KOPT-K1 (cell line): ENCODE data around the gene B3GALNT2.

Experiments used
- H3K27ac ChIP-seq: fragments of 200-600 bp; sonication (generic); 2 replicates; pipeline ENCODE4 v1.5.1; 2016; ENCODE audit warnings: antibody characterized with exemption, mild to moderate bottlenecking, low read depth, low read length; ENCODE audit not compliant: poor library complexity, severe bottlenecking
- H3K36me3 ChIP-seq: fragments of 200-600 bp; sonication (generic); 2 replicates; pipeline ENCODE4 v1.5.1; 2017; ENCODE audit warnings: antibody characterized with exemption, mild to moderate bottlenecking, low read length, moderate library complexity; ENCODE audit not compliant: insufficient read depth
- H3K9me3 ChIP-seq: fragments of 200-600 bp; sonication (generic); 2 replicates; pipeline ENCODE4 v1.5.1; 2017; ENCODE audit warnings: antibody characterized with exemption, low read length, mild to moderate bottlenecking; ENCODE audit not compliant: insufficient read depth, poor library complexity, severe bottlenecking

Gene B3GALNT2

DNA sequence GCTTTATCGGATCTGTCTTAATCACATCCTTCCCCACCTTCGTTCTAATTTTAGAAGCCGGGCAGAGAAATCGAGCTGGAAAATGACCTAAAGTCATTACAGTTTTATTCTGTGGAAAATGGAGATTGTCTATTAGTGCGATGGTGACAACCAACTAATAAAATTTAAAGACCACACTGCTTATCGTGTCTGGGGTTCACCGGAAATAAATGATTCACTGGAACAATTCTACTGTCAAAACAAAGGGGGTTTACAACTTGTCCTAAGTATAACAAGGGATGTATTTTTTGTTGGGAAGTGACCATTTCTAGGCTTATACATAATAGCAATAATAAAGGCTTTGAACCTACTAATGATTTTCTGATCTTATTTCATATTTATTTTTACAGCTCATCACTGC, 55.6 kb downstream of the B3GALNT2 start:
- H3K9me3 ChIP-seq, result no peaks in the 10 kb centered on the region
- H3K27ac ChIP-seq, result no peak overlapping the region
- H3K36me3 ChIP-seq, result peaks cover 100% of the 10 kb centered on the region

DNA sequence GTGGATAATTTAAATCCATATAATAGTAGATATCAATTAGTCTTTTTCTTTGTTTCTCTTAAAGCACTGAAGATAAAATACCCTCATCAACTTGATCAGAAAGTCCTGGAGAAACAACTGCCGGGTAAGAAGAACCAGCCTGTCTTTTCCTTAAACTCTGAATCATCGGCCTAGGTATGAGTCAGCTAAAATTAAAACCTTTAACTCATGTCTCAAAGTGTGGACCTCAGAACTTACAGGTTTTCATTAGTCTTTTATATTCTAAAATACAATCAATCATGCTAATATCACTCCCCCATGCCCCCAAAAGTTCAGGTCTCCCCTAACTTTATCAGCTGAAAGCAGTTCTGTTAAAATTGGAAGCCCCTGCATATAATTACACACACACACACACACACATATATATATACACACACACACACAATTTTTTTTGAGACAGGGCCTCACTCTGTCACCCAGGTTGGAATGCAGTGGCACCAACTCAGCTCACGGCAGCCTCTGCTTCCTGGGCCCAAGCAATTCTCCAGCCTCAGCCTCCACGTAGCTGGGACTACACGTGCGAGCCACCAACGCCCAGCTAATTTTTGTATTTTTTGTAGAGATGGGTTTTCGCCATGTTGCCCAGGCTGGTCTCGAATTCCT, 61.3 kb downstream of the B3GALNT2 start:
- Histone ChIP-seq H3K27ac (no peak overlapping the region), H3K36me3 (peaks cover 87% of the 10 kb centered on the region), H3K9me3 (no peaks in the 10 kb centered on the region)

DNA sequence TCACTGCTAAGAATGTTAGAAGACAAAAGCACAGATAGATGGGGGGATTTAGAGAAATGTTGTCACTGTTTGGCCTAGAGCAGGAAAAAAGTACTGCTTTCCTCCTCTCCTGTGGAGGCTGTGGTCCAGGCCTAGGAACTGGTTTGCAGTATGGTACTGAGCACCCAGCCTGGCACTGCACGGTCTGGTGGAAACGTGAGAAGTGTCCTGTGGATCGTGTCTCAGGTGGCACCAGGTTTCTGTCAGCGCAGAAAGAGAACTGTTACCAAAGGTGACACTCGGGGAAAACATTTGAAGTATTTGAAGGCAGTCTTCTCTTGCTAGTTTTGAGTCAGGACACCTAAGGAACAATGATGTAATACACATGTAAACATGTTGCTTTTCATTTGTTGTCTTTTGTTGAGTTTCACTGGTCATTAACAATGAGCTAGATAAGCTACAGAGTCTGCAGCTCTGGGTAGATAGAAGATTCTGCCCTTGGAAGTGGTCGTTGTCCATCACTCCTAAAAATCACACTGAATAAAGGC, 63.0 kb downstream of the B3GALNT2 start:
- Histone ChIP-seq H3K27ac (no peak overlapping the region), H3K36me3 (peaks cover 87% of the 10 kb centered on the region), H3K9me3 (no peaks in the 10 kb centered on the region)

DNA sequence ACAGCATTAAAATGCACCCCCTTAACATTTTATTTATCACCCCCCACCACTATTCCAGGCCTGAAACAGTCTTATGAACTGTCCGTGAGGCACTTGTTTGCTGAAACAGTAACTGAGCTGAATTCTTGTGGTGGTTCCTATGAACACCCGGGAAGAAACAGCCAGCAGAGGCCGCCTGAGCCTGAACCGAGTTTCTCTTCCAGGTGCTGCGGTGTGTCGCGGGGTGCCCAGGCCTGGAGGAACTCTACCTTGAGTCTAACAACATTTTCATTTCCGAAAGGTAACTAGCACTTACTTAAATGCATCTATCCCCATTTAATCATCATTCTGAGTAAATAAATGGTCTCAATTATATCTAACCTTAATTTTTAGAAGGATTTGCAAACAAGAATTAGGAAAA, 70.3 kb downstream of the B3GALNT2 start:
- H3K9me3 ChIP-seq, result no peaks in the 10 kb centered on the region
- no peak overlapping the region for H3K27ac ChIP-seq
- peaks cover 51% of the 10 kb centered on the region for H3K36me3 ChIP-seq

DNA sequence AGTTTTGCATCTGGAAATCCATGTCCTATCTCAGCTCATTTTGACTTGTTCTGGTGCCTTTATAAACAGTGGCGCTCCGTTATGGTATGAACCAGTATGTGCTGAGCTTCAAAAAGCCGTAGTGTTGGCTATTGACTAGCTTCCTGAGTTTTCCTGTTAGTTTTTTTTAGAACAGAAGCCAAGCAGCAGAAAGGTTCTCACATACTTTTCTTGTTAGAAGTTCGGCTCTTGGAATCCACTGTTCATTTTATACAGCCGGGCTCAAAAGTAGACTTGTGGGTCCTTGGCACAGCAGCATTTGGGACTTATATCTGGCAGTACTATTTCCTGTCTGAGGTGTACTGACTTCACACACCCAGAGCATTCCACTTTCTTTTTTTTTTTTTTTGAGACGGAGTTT, 73.3 kb downstream of the B3GALNT2 start:
- Histone ChIP-seq H3K36me3 (peaks cover 27% of the 10 kb centered on the region), H3K27ac (no peak overlapping the region), H3K9me3 (no peaks in the 10 kb centered on the region)

DNA sequence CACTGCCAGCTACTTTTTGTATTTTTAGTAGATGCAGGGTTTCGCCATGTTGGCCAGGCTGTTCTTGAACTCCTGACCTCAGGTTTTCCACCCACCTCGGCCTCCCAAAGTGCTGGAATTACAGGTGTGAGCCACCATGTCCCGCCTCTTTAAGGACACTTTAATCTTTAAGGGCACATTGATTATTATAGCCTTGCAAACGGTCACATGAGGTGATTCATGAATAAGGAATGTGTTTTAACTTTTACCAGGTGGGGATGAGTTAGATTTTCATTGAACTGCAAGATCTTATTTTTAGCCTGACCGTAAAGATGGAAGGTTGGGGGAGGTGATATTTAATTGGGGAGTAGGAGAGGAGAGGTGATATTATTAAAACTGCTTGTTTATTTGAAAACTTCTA, 75.1 kb downstream of the B3GALNT2 start:
- Histone ChIP-seq H3K27ac (no peak overlapping the region), H3K9me3 (no peaks in the 10 kb centered on the region), H3K36me3 (peaks cover 19% of the 10 kb centered on the region)

DNA sequence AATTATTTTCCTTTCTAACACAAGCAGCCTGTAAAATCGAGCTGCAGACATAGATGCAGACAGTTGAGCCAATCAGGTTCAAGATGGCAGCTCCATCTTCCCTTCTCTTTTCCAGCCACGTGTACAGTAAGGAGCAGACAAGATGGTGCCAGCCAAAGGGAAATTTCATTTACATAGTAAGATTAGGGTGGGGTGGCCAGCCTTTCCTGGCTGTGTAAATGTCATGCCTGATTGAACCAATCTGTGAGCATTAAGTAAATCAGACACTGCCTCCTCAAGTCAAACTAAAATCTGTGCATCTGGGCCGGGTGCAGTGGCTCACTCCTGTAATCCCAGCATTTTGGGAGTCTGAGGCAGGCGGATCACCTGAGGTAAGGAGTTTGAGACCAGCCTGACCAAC, 76.8 kb downstream of the B3GALNT2 start:
- no peak overlapping the region for H3K27ac ChIP-seq
- peaks cover 7% of the 10 kb centered on the region; the same call in 1 of the 2 replicates for H3K36me3 ChIP-seq
- no peaks in the 10 kb centered on the region for H3K9me3 ChIP-seq

DNA sequence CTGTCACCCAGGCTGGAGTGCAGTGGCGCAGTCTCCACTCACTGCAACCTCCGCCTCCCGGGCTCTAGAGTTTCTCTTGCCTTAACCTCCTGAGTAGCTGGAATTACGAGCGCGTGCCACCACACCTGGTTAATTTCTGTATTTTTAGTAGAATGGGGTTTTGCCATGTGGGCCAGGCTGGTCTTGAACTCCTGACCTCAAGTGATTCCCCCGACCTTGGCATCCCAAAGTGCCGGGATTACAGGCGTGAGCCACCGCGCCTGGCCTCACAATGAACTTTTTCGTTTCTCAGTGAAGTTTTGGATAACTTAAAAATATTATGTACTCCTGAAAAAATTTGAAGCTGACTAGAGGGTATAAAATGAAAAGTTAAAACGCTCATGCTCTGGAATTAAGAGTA, 77.6 kb downstream of the B3GALNT2 start:
- Histone ChIP-seq H3K9me3 (no peaks in the 10 kb centered on the region), H3K27ac (no peak overlapping the region), H3K36me3 (peaks cover 7% of the 10 kb centered on the region; the same call in 1 of the 2 replicates)

DNA sequence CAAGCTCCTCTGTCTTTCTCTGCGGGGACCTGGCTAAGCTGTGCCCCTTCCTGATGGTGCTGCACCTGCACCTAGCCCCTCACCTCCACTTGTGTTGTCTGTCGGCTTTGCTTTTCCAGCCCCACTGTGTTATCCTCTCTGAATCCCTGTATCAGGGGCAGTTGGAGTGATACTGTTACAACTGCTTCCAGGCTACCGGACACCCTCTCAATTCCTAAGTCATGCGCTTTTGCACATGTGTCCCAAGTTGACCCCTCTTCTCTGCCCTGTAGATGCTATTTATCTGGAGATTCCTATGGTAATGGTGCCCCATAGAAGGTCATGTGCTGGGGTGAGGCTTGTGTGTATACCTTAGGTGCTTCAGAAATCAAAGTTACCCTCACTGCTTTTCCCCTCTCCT, 78.1 kb downstream of the B3GALNT2 start:
- H3K27ac ChIP-seq, result no peak overlapping the region
- H3K36me3 ChIP-seq, result peaks cover 7% of the 10 kb centered on the region; the same call in 1 of the 2 replicates
- no peaks in the 10 kb centered on the region for H3K9me3 ChIP-seq

DNA sequence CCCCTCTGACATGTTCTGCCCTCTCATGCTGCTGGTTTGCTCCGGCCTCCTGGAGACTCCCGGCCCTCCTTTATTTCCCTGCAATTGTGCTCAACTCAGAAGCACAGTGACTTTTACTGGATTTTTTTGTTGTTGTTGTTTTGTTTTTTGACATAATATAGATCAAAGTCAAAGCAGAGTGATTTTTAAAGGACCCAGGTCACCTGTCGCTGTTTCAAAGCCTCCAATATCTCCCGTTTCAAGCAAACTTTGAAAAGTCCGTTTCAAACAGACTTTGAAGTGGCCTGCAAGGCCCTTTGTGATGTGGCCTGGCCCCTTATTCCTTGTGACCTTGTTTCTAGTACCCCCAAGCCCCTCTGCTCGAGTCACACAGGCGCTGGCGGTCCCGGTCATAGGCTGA, 78.9 kb downstream of the B3GALNT2 start:
- Histone ChIP-seq H3K36me3 (peaks cover 7% of the 10 kb centered on the region; the same call in 1 of the 2 replicates), H3K27ac (no peak overlapping the region), H3K9me3 (no peaks in the 10 kb centered on the region)

DNA sequence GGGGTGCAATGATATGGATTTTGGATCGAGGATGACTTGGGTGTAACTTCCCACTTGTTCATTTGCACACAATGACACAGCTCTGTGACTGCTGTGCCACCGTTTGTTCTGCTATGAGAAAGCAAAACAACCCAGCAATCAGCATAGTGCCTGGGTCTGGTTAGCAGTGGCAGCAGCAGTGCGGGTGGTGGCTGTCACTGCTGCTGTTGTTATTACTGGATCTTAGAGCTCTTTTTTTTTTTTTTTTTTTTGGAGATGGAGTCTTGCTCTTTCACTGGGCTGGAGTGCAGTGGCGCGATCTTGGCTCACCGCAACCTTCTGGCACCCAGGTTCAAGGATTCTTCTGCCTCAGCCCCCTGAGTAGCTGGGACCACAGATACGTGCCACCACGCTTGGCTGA, 80.2 kb downstream of the B3GALNT2 start:
- Histone ChIP-seq H3K9me3 (no peaks in the 10 kb centered on the region), H3K36me3 (peaks cover 7% of the 10 kb centered on the region; the same call in 1 of the 2 replicates), H3K27ac (peak overlapping the region; percentile 44)

DNA sequence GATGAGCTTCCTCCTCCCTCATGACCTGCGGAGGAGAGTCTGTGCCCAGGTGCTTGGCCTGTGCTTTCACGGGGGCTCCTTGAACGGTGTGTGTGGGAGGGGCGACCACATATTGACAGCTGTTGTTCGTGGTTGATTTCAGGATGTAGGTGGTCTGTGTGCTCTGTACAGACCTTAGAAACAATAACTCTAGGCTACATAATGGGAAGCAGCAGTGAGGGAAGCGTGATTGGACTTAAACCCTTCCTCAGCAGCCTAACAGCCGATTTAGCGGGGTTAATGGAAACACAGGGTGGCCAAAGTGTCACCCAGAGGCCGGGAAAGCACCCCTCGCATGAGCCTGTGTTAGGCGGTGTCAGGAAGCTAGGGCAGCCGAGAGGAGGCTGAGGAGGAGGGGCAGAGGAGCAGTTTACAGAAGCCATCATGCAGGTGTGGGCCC, 81.0 kb downstream of the B3GALNT2 start:
- H3K27ac ChIP-seq, result peak overlapping the region; percentile 44

DNA sequence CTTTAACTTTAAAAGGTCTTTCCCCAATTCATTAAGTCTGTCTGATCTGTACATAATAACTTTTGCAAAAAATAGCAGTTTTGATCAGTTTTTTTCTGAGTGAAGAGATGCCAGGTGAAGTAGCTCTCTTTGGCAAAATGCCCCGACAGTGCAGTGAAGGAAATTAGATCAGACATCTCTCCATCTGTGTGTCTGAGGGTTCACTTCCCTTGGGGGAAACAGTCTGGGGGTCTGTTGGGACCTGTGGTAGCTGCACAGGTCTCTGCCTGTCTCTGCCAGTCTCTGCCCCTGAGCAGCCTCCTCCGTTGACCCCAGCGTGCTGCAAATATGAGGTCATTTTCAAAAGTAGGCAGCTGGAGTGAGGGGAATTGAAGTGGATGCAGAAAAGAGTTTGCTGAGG, 82.5 kb downstream of the B3GALNT2 start:
- Histone ChIP-seq H3K27ac (peak overlapping the region; percentile 15), H3K9me3 (no peaks in the 10 kb centered on the region), H3K36me3 (peaks cover 11% of the 10 kb centered on the region)

More for the DNA sequence above, 81.0 kb downstream of the B3GALNT2 start:
- Histone ChIP-seq H3K36me3 (peaks cover 10% of the 10 kb centered on the region), H3K9me3 (no peaks in the 10 kb centered on the region)

DNA sequence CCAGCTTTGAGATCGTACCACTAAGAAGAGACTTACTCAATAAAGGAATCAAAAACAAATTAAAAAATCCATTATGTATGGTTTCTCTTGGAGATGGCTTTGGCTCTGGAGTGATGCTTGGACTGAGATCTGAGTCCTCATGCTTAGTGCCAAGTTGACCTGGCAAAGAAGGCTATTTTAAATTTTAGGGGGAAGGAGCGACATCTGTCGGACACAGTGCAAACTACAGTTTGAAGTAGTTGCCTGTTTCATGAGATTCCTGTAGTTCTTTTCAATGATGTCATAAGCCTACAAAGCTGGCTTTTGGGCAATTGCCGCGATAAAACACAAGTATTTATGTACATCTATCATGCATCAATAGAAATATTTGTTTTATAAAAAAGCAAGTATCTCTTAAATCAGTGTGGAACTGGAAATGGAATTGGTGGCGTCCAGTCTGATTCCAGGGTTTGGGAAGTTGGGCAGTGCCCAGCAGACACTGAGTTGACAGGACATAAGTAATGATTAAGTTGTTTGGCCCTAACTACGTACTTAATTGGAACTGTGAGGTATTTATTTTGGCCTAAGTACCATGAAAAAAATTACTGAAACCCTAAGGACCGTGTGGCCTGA, 87.1 kb downstream of the B3GALNT2 start:
- Histone ChIP-seq H3K36me3 (peaks cover 21% of the 10 kb centered on the region), H3K27ac (no peak overlapping the region), H3K9me3 (no peaks in the 10 kb centered on the region)

DNA sequence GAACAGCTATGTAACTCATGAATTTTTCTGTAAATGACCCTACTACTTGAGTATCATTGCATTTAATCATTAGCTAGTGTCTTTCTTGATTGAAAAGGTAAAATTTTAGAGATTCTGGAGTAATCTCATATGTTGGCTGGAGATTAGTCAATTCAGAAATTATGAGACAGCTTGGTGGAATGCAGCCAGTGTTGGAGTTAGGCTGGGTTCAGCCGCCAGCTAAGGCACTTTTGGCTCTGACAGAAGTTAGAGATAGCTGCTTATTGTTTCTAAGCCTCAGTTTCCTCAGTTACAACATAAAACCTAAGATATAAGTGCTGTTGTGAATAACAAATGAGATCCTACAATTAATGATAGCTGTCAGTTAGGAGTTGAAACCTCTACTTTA, 87.6 kb downstream of the B3GALNT2 start:
- Histone ChIP-seq H3K9me3 (no peaks in the 10 kb centered on the region), H3K27ac (no peak overlapping the region)

More for the DNA sequence above, 87.6 kb downstream of the B3GALNT2 start:
- H3K36me3 ChIP-seq, result peaks cover 21% of the 10 kb centered on the region
